Endodermal cell (in vitro differentiated cells): ENCODE data around the gene RASA4B. TPM values are rescaled to one million over a fixed set of nuclear protein-coding genes. Genes with fewer than 3 reads are reported as not detected.
A peak's percentile ranks its signal among the peaks of the same experiment; 100 is the strongest.

Source experiments
- DNase-seq: peaks from one replicate; pipeline ENCODE4 v3.0.0-alpha.2; 2017
- H3K27ac ChIP-seq: 2 replicates; pipeline ENCODE4 v1.5.1; 2013; ENCODE audit warnings: mild to moderate bottlenecking, low read depth, low read length, moderate library complexity
- H3K27me3 ChIP-seq: 2 replicates; pipeline ENCODE4 v1.6.1; 2013; ENCODE audit warnings: mild to moderate bottlenecking, low read length, moderate library complexity; ENCODE audit not compliant: insufficient read depth, control insufficient read depth, poor library complexity, severe bottlenecking
- H3K36me3 ChIP-seq: 2 replicates; pipeline ENCODE4 v1.7.0; 2013; ENCODE audit warnings: mild to moderate bottlenecking, low read length, moderate library complexity; ENCODE audit not compliant: control insufficient read depth, insufficient read depth
- H3K4me1 ChIP-seq: one replicate; pipeline ENCODE4 v1.7.0; 2013; ENCODE audit warnings: low read length; ENCODE audit not compliant: control insufficient read depth, insufficient read depth
- H3K4me3 ChIP-seq: 2 replicates; pipeline ENCODE4 v1.5.1; 2013; ENCODE audit warnings: mild to moderate bottlenecking, low read length, moderate library complexity
- H3K9ac ChIP-seq: 2 replicates; pipeline ENCODE4 v1.6.1; 2013; ENCODE audit warnings: mild to moderate bottlenecking, low read length, moderate library complexity; ENCODE audit not compliant: poor library complexity, severe bottlenecking; ENCODE audit errors: extremely low read depth
- H3K9me3 ChIP-seq: 2 replicates; pipeline ENCODE4 v1.6.1; 2013; ENCODE audit warnings: mild to moderate bottlenecking, low read length, moderate library complexity; ENCODE audit not compliant: control insufficient read depth
- H3K27ac Mint-ChIP-seq: 2 replicates; pipeline ENCODE4 v1.8.0; 2020; ENCODE audit warnings: mixed read lengths
- H3K27me3 Mint-ChIP-seq: 2 replicates; pipeline ENCODE4 v1.8.0; 2021; ENCODE audit warnings: mild to moderate bottlenecking, mixed read lengths; ENCODE audit not compliant: insufficient read depth
- H3K36me3 Mint-ChIP-seq: 2 replicates; pipeline ENCODE4 v1.8.0; 2020; ENCODE audit warnings: low read depth, mixed read lengths
- H3K4me1 Mint-ChIP-seq: 2 replicates; pipeline ENCODE4 v1.8.0; 2020; ENCODE audit warnings: mixed read lengths
- H3K4me3 Mint-ChIP-seq: 2 replicates; pipeline ENCODE4 v1.8.0; 2020; ENCODE audit warnings: mild to moderate bottlenecking, moderate library complexity, mixed read lengths
- H3K9me3 Mint-ChIP-seq: 2 replicates; pipeline ENCODE4 v1.8.0; 2020; ENCODE audit warnings: mild to moderate bottlenecking, mixed read lengths
- WGBS, 2 experiments: methylation state at CpG; one replicate each; pipeline versions ENCODE4 v1.1.5 to v1.1.7; 2013; ENCODE audit warnings: missing lambda C conversion rate in 2 of 2, mixed read lengths in 1 of 2; ENCODE audit not compliant: insufficient coverage in 1 of 2, insufficient read length in 1 of 2; 5-methylcytosine and 5-hydroxymethylcytosine counted together
- total RNA-seq, 2 donors: library from RNA; stranded (reverse); fragmentation: NEBNext Ultra II Directional in 1 of 2; extraction: Animal tissue kit (Norgen Biotek cat#: 25700) in 1 of 2; gene quantifications; 2 replicates in 1 of 2; 3 replicates in 1 of 2; pipeline ENCODE4 v1.2.1, GENCODE V29; 2021
- TF ChIP-seq, protein P1 (sequence below): fragments of 200-600 bp; sonication (generic); conservative IDR thresholded peaks from 2 replicates; pipeline ENCODE4 v1.5.0; 2021; ENCODE audit warnings: antibody characterized with exemption, mild to moderate bottlenecking

The RASA4B gene
- total RNA-seq, 2 donors from 2014 or later, result 3.5 to 11.5 TPM

- no peak overlapping the region for H3K9ac ChIP-seq
- H3K36me3 Mint-ChIP-seq, result peaks cover 19% of the 10 kb centered on the region
- H3K27me3 ChIP-seq, result no peaks in the 10 kb centered on the region
- peaks cover 5% of the 10 kb centered on the region for H3K4me1 Mint-ChIP-seq
- H3K4me1 ChIP-seq, result no peaks in the 10 kb centered on the region
- peaks cover 15% of the 10 kb centered on the region for H3K36me3 ChIP-seq
- H3K27me3 Mint-ChIP-seq, result no peaks in the 10 kb centered on the region
- 93 to 97% methylated on average over 27 to 40 of the region's 40 CpGs for WGBS, 2 experiments
- no peak overlapping the region for H3K27ac Mint-ChIP-seq
- DNase-seq, result peak; percentile 40
- H3K9me3 ChIP-seq, result no peaks in the 10 kb centered on the region
- H3K27ac ChIP-seq, result no peak overlapping the region
- no peak overlapping the region for H3K4me3 Mint-ChIP-seq
- no peaks in the 10 kb centered on the region for H3K9me3 Mint-ChIP-seq
- TF ChIP-seq, protein P1, sequence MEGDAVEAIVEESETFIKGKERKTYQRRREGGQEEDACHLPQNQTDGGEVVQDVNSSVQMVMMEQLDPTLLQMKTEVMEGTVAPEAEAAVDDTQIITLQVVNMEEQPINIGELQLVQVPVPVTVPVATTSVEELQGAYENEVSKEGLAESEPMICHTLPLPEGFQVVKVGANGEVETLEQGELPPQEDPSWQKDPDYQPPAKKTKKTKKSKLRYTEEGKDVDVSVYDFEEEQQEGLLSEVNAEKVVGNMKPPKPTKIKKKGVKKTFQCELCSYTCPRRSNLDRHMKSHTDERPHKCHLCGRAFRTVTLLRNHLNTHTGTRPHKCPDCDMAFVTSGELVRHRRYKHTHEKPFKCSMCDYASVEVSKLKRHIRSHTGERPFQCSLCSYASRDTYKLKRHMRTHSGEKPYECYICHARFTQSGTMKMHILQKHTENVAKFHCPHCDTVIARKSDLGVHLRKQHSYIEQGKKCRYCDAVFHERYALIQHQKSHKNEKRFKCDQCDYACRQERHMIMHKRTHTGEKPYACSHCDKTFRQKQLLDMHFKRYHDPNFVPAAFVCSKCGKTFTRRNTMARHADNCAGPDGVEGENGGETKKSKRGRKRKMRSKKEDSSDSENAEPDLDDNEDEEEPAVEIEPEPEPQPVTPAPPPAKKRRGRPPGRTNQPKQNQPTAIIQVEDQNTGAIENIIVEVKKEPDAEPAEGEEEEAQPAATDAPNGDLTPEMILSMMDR, result no peak
- H3K4me3 ChIP-seq, result no peak overlapping the region
Observed at GRCh38 chr7:102468478-102469350, 48.9 kb downstream of the RASA4B start.

DNA sequence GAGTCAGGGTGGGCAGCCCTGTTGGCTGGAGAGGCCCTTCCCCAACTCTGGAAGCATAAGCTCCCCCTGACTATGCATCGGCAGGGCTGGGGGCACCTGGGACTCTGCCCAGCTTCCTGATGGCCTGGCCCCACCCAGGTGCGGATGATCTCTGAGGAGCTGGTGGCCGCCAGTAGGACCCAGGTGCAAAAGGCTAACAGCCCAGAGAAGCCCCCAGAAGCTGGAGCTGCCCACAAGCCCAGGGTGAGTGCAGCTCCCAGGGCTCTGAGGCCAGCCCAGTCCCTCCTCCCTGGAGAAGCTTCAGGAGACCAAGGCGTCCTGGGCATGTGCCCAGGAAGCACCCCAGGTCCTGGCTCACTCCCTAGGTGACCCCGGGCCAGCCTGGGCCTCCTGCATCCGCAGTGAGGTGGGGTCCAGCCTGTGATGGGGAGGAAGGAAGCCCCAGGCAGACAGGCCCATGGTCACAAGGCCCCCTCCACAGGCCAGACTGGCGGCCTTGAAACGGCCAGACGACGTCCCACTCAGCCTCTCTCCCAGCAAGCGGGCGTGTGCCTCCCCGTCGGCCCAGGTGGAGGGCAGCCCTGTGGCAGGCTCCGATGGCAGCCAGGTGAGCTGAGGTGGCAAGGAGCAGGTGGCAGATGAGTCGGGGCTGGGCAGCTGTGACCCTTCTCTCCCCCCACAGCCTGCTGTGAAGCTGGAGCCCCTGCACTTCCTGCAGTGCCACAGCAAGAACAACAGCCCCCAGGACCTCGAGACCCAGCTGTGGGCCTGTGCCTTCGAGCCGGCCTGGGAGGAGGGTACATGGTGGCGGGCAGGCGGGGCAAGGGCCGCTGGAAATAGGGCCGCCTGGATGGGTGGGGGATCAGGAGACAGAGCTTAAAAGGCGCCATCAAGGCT, 49.7 kb downstream of the RASA4B start:
- Histone ChIP-seq H3K4me3 (no peak overlapping the region), H3K36me3 (peaks cover 12% of the 10 kb centered on the region), H3K9me3 (no peaks in the 10 kb centered on the region), H3K27ac (no peak overlapping the region), H3K27me3 (no peaks in the 10 kb centered on the region), H3K4me1 (no peaks in the 10 kb centered on the region), H3K9ac (no peak overlapping the region)
- H3K4me3 Mint-ChIP-seq, result no peak overlapping the region
- TF ChIP-seq, protein P1, result no peak
- H3K27ac Mint-ChIP-seq, result no peak overlapping the region
- DNase-seq, result peak; percentile 40
- no peaks in the 10 kb centered on the region for H3K27me3 Mint-ChIP-seq
- peaks cover 7% of the 10 kb centered on the region for H3K4me1 Mint-ChIP-seq
- H3K36me3 Mint-ChIP-seq, result peaks cover 19% of the 10 kb centered on the region
- 92 to 96% methylated on average over 12 to 24 of the region's 24 CpGs for WGBS, 2 experiments
- no peaks in the 10 kb centered on the region for H3K9me3 Mint-ChIP-seq

DNA sequence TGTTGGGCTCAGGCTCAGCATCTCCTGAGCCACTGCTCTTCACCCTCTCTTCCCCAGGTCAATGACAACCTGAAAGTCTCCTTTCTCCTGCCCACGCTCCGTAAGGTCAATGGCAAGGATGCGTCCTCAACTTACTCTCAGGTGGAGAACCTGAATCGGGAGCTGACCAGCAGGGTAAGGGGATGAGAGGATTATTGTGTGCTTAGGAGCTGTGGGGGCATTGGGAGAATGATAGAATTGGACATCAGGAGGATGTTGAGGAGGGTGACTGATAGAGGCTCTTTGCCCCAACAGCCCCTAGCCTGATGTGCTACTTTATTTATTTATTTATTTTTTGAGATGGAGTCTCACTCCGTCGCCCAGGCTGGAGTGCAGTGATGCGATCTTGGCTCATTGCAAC, 51.5 kb downstream of the RASA4B start:
- Histone ChIP-seq H3K36me3 (peaks cover 11% of the 10 kb centered on the region), H3K9me3 (no peaks in the 10 kb centered on the region), H3K27me3 (no peaks in the 10 kb centered on the region), H3K9ac (no peak overlapping the region), H3K4me3 (peak overlapping the region; percentile 98), H3K4me1 (no peaks in the 10 kb centered on the region), H3K27ac (no peak overlapping the region)
- Mint-ChIP-seq H3K4me3 (peak overlapping the region; percentile 99), H3K27me3 (no peaks in the 10 kb centered on the region), H3K27ac (no peak overlapping the region), H3K36me3 (peaks cover 23% of the 10 kb centered on the region), H3K9me3 (no peaks in the 10 kb centered on the region), H3K4me1 (peaks cover 7% of the 10 kb centered on the region)
- no peak for DNase-seq
- TF ChIP-seq, protein P1, result no peak
- 92 to 96% methylated on average over 4 to 7 of the region's 7 CpGs for WGBS, 2 experiments
